Measurements from ENCODE around the gene FER.
"Not testable (repeated sequence)": the region's sequence is repeated elsewhere in the genome, so short reads cannot be mapped to it uniquely, and the experiment has no call there.

The FER gene

DNA sequence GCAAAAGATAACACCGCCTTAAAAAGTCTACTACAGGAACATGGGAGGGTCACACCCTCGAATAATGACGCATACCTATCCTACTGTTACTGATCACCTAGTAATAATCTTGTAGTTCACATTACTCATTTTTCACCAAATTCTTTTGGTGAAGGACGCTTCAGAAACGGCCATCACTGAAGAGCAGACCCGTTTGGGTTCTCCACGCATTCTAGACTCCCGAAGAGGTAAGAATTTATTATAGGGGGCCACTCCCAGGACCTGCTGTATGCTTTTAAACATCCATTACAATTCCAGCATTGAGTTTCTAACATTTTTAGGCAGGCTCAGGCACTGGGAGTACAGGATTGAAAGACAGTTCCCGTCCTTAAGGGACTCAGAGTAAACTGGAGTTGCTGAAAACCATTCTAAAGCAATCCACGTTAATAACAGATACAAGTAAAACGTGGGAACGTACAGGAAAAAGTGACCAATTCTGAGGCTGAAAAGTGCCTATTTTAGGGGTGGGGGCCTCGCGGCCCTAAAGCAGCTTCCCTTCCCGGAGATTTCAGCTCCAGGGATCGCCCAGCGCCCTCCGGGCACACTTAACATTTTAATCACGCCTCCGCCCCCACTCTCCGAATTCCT, at the start of gene FER:
Gene FER (plus strand): TSS at position 124 of the 627 bp plus-strand sequence. CDS start 50,286 bp downstream, outside the sequence.
- Histone ChIP-seq H4K20me1 (ENCODE audit: insufficient read depth, low read length) (no peaks in the 10 kb centered on the region), H3K36me3 (ENCODE audit: insufficient read depth, low read length) (no peaks in the 10 kb centered on the region), H3K27ac (ENCODE audit: low read length) (peak within 1 kb of the TSS; percentile 80), H3K27me3 (ENCODE audit: insufficient read depth, low read length, poor library complexity) (no peaks in the 10 kb centered on the region), H3K9me3 (ENCODE audit: insufficient read depth, low read length, severe bottlenecking) (no peaks in the 10 kb centered on the region), H3K4me3 (ENCODE audit: low read depth in 1 of 2, low read length in 2 of 2) (peak within 1 kb of the TSS; percentile 60 to 79), H3K4me1 (ENCODE audit: insufficient read depth, low read length) (peaks cover 23% of the 10 kb centered on the region), H2AFZ (ENCODE audit: low read depth, low read length) (peak within 1 kb of the TSS; percentile 90), H3K4me2 (ENCODE audit: insufficient read depth, low read length) (peak within 1 kb of the TSS; percentile 84), H3K79me2 (ENCODE audit: insufficient read depth, low read length) (no peaks in the 10 kb centered on the region), H3K9ac (ENCODE audit: low read depth, low read length) (peak within 1 kb of the TSS; percentile 85)
- TF ChIP-seq, protein P1, sequence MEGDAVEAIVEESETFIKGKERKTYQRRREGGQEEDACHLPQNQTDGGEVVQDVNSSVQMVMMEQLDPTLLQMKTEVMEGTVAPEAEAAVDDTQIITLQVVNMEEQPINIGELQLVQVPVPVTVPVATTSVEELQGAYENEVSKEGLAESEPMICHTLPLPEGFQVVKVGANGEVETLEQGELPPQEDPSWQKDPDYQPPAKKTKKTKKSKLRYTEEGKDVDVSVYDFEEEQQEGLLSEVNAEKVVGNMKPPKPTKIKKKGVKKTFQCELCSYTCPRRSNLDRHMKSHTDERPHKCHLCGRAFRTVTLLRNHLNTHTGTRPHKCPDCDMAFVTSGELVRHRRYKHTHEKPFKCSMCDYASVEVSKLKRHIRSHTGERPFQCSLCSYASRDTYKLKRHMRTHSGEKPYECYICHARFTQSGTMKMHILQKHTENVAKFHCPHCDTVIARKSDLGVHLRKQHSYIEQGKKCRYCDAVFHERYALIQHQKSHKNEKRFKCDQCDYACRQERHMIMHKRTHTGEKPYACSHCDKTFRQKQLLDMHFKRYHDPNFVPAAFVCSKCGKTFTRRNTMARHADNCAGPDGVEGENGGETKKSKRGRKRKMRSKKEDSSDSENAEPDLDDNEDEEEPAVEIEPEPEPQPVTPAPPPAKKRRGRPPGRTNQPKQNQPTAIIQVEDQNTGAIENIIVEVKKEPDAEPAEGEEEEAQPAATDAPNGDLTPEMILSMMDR (IDR thresholded peaks at IDR 0.05; ENCODE audit: borderline replicate concordance, extremely low read depth, low read length, poor library complexity, severe bottlenecking) = no peak
- TF ChIP-seq EZH2 (IDR thresholded peaks at IDR 0.05; ENCODE audit: borderline replicate concordance, low read depth, low read length, severe bottlenecking) = no peak
- peak; percentile 1 for ATAC-seq (ENCODE audit: insufficient read depth, low read depth)
- DNase-seq = no peak

DNA sequence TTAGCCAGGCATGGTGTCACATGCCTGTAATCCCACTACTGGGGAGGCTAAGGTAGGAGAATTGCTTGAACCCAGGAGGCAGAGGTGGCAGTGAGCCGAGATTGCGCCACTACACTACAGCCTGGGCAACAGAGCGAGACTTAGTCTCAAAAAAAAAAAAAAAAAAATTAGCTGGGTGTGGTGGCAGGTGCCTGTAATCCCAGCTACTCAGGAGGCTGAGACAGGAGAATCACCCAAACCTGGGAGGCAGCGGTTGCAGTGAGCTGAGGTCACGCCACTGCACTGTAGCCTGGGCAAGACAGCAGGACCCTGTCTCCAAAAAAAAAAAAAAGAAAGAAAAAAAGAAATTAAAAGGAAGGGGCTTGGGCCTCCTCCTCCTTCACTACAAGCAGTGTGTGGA, 47.3 kb upstream of the FER start:
- H3K4me3 ChIP-seq (ENCODE audit: low read depth in 1 of 2, low read length in 2 of 2); H3K4me1 ChIP-seq (ENCODE audit: insufficient read depth, low read length); H3K4me2 ChIP-seq (ENCODE audit: insufficient read depth, low read length); ATAC-seq (ENCODE audit: insufficient read depth, low read depth); H3K79me2 ChIP-seq (ENCODE audit: insufficient read depth, low read length); H4K20me1 ChIP-seq (ENCODE audit: insufficient read depth, low read length); H3K36me3 ChIP-seq (ENCODE audit: insufficient read depth, low read length); H3K9me3 ChIP-seq (ENCODE audit: insufficient read depth, low read length, severe bottlenecking); DNase-seq; H3K27ac ChIP-seq (ENCODE audit: low read length); H2AFZ ChIP-seq (ENCODE audit: low read depth, low read length); H3K27me3 ChIP-seq (ENCODE audit: insufficient read depth, low read length, poor library complexity); H3K9ac ChIP-seq (ENCODE audit: low read depth, low read length): not testable (repeated sequence)

DNA sequence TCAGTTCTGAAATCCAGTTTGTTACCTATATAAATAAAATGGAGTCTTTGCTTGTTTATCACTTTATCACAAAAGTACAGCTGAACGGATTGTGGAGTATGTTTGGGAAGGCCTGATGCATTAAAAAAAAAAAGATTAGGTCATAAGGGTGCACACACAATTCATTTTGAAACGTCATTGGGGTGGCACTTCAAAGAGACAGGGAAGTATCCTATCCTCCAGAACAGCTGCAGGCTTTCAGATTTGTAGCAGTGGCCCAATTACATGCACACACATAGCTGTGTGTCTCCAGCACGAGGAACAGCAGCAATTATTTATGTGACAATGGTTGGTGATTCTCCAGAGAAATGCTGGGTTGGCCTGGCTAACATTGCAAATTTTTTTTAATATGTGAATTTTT, 46.8 kb upstream of the FER start:
- ATAC-seq (ENCODE audit: insufficient read depth, low read depth) = no peak
- Histone ChIP-seq H2AFZ (ENCODE audit: low read depth, low read length) (no peak overlapping the region), H3K4me3 (ENCODE audit: low read depth in 1 of 2, low read length in 2 of 2) (no peak overlapping the region), H3K4me1 (ENCODE audit: insufficient read depth, low read length) (no peaks in the 10 kb centered on the region), H4K20me1 (ENCODE audit: insufficient read depth, low read length) (no peaks in the 10 kb centered on the region), H3K4me2 (ENCODE audit: insufficient read depth, low read length) (no peak overlapping the region), H3K27me3 (ENCODE audit: insufficient read depth, low read length, poor library complexity) (no peaks in the 10 kb centered on the region), H3K9me3 (ENCODE audit: insufficient read depth, low read length, severe bottlenecking) (no peaks in the 10 kb centered on the region), H3K27ac (ENCODE audit: low read length) (no peak overlapping the region), H3K36me3 (ENCODE audit: insufficient read depth, low read length) (no peaks in the 10 kb centered on the region), H3K9ac (ENCODE audit: low read depth, low read length) (no peak overlapping the region), H3K79me2 (ENCODE audit: insufficient read depth, low read length) (no peaks in the 10 kb centered on the region)
- TF ChIP-seq, protein P1 (IDR thresholded peaks at IDR 0.05; ENCODE audit: borderline replicate concordance, extremely low read depth, low read length, poor library complexity, severe bottlenecking) = no peak
- TF ChIP-seq EZH2 (IDR thresholded peaks at IDR 0.05; ENCODE audit: borderline replicate concordance, low read depth, low read length, severe bottlenecking) = no peak
- DNase-seq = no peak

DNA sequence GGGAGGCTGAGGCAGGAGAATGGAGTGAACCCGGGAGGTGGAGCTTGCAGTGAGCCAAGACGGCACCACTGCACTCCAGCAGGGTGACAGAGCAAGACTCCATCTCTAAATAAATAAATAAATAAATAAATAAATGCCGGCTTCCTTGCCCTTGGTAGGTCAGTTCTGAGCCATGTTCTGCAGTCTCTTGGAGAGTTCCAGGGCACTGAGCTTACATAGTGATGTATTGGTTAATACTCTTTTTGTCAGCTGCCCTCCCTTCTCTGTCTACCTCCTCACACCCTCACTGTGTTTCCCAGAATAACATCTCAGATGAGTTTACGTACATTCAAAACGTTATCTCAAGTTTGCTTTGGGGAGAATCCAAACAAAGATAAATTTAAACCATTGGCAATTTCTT, 45.2 kb upstream of the FER start:
- Histone ChIP-seq H3K4me3 (ENCODE audit: low read depth in 1 of 2, low read length in 2 of 2) (no peak overlapping the region), H2AFZ (ENCODE audit: low read depth, low read length) (no peak overlapping the region), H3K9ac (ENCODE audit: low read depth, low read length) (no peak overlapping the region), H3K27me3 (ENCODE audit: insufficient read depth, low read length, poor library complexity) (no peaks in the 10 kb centered on the region), H3K79me2 (ENCODE audit: insufficient read depth, low read length) (no peaks in the 10 kb centered on the region), H3K4me1 (ENCODE audit: insufficient read depth, low read length) (no peaks in the 10 kb centered on the region), H3K36me3 (ENCODE audit: insufficient read depth, low read length) (no peaks in the 10 kb centered on the region), H3K4me2 (ENCODE audit: insufficient read depth, low read length) (no peak overlapping the region), H3K9me3 (ENCODE audit: insufficient read depth, low read length, severe bottlenecking) (no peaks in the 10 kb centered on the region), H4K20me1 (ENCODE audit: insufficient read depth, low read length) (no peaks in the 10 kb centered on the region), H3K27ac (ENCODE audit: low read length) (no peak overlapping the region)
- DNase-seq = no peak
- no peak for TF ChIP-seq EZH2 (IDR thresholded peaks at IDR 0.05; ENCODE audit: borderline replicate concordance, low read depth, low read length, severe bottlenecking)
- TF ChIP-seq, protein P1 (IDR thresholded peaks at IDR 0.05; ENCODE audit: borderline replicate concordance, extremely low read depth, low read length, poor library complexity, severe bottlenecking) = no peak
- no peak for ATAC-seq (ENCODE audit: insufficient read depth, low read depth)

Measured in DND-41 (cell line).